Sigmoid colon (tissue), 4 donors: Measurements from ENCODE around the gene NABP2.

Experiments
- EP300 ChIP-seq, 4 donors: sonication (generic); formaldehyde crosslinking; IDR thresholded peaks; one replicate each; pipeline ENCODE4 v1.6.1; 2017; ENCODE audit warnings: antibody characterized with exemption in 4 of 4
- POLR2A ChIP-seq, 2 donors: fragments of 450-650 bp; IDR thresholded peaks; one replicate each; pipeline ENCODE4 v1.6.1; 2016; ENCODE audit warnings: antibody characterized with exemption in 2 of 2, mild to moderate bottlenecking in 2 of 2, moderate library complexity in 2 of 2
- POLR2AphosphoS5 ChIP-seq, 4 donors: sonication (generic); formaldehyde crosslinking; IDR thresholded peaks; one replicate each; pipeline ENCODE4 v1.6.1; 2017; ENCODE audit warnings: antibody characterized with exemption in 4 of 4
- TF ChIP-seq, protein P1 (sequence below), 4 experiments: fragments of 450-650 bp in 3 of 4; fragments of 200-600 bp in 1 of 4; IDR thresholded peaks; one replicate each; pipeline ENCODE4 v1.5.1; 2016 to 2019; ENCODE audit warnings: antibody characterized with exemption in 4 of 4, mild to moderate bottlenecking in 3 of 4, moderate library complexity in 2 of 4

DNA sequence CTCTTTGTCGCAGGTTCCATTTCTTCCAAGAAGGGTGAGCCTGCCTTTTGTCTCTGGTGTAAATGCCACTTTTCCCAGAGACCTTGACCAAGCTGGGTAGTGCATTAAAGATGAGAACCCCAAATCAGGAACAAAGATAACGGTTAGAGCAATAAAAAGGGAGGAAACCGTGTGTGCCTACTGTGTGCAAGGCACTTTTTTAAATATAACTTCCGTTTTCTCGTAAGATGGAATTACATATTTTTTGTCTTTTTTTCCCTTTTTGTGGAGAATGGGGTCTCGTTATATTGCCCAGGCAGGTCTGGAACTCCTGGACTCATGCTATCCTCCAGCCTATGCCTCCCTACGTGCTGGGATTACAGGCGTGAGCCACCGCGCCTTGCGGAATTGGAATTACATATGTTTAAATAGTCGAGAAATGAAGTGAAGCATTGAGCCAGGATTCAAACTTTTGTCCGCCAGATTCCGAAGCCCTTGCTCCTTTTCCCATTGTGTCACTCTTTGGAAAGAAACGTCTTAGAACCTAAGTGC is 506 bp upstream of the NABP2 start:
- TF ChIP-seq, protein P1, sequence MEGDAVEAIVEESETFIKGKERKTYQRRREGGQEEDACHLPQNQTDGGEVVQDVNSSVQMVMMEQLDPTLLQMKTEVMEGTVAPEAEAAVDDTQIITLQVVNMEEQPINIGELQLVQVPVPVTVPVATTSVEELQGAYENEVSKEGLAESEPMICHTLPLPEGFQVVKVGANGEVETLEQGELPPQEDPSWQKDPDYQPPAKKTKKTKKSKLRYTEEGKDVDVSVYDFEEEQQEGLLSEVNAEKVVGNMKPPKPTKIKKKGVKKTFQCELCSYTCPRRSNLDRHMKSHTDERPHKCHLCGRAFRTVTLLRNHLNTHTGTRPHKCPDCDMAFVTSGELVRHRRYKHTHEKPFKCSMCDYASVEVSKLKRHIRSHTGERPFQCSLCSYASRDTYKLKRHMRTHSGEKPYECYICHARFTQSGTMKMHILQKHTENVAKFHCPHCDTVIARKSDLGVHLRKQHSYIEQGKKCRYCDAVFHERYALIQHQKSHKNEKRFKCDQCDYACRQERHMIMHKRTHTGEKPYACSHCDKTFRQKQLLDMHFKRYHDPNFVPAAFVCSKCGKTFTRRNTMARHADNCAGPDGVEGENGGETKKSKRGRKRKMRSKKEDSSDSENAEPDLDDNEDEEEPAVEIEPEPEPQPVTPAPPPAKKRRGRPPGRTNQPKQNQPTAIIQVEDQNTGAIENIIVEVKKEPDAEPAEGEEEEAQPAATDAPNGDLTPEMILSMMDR (IDR thresholded peaks at IDR 0.05): no peak
- no peak for TF ChIP-seq EP300 (IDR thresholded peaks at IDR 0.05)
- TF ChIP-seq POLR2A (IDR thresholded peaks at IDR 0.05): no peak
- no peak for TF ChIP-seq POLR2AphosphoS5 (IDR thresholded peaks at IDR 0.05)
